HEK293T (cell line): ENCODE results near the gene MKRN1.

Experiments used
- CTCF ChIA-PET: fragments of 350-600 bp; formaldehyde crosslinking; extraction: SDS; loops from one replicate; lab custom pipeline; 2021; ENCODE audit warnings: antibody characterized with exemption, inconsistent platforms; lab: Yijun Ruan, JAX
- POLR2A ChIA-PET: fragments of 350-600 bp; formaldehyde crosslinking; extraction: SDS; loops from one replicate; lab custom pipeline; 2020; ENCODE audit warnings: antibody characterized with exemption, inconsistent platforms; lab: Yijun Ruan, JAX
- DNase-seq: peaks from one replicate; pipeline ENCODE4 v3.0.0; 2012; ENCODE audit warnings: mixed read lengths; ENCODE audit errors: extremely low spot score
- ARNT ChIP-seq: fragments of 450-650 bp; IDR thresholded peaks from 2 replicates; pipeline ENCODE4 v1.6.1; 2017; ENCODE audit warnings: mild to moderate bottlenecking
- BHLHE40 ChIP-seq: fragments of 450-650 bp; IDR thresholded peaks from 2 replicates; pipeline ENCODE4 v1.6.1; 2016; ENCODE audit warnings: mild to moderate bottlenecking, moderate library complexity, borderline replicate concordance
- CTBP1 ChIP-seq: fragments of 450-650 bp; IDR thresholded peaks from 2 replicates; pipeline ENCODE4 v1.6.1; 2016; ENCODE audit warnings: borderline replicate concordance
- ELF4 ChIP-seq: fragments of 450-650 bp; IDR thresholded peaks from 2 replicates; pipeline ENCODE4 v1.6.1; 2017; ENCODE audit warnings: antibody characterized with exemption
- FOXA1 ChIP-seq: fragments of 450-650 bp; IDR thresholded peaks from 2 replicates; pipeline ENCODE4 v1.6.1; 2016; ENCODE audit warnings: mild to moderate bottlenecking
- FOXK2 ChIP-seq: fragments of 450-650 bp; IDR thresholded peaks from 2 replicates; pipeline ENCODE4 v1.6.1; 2016; ENCODE audit warnings: mild to moderate bottlenecking
- FOXM1 ChIP-seq: fragments of 450-650 bp; IDR thresholded peaks from 2 replicates; pipeline ENCODE4 v1.6.1; 2017; ENCODE audit warnings: mild to moderate bottlenecking, borderline replicate concordance
- HDGF ChIP-seq: fragments of 450-650 bp; IDR thresholded peaks from 2 replicates; pipeline ENCODE4 v1.6.1; 2017; ENCODE audit warnings: antibody characterized with exemption, borderline replicate concordance
- L3MBTL2 ChIP-seq: fragments of 450-650 bp; conservative IDR thresholded peaks from 2 replicates; pipeline ENCODE4 v1.6.1; 2016; ENCODE audit warnings: mild to moderate bottlenecking
- LEF1 ChIP-seq: fragments of 450-650 bp; IDR thresholded peaks from 2 replicates; pipeline ENCODE4 v1.6.1; 2017; ENCODE audit warnings: mild to moderate bottlenecking, borderline replicate concordance
- NFRKB ChIP-seq: fragments of 450-650 bp; IDR thresholded peaks from 2 replicates; pipeline ENCODE4 v1.6.1; 2016; ENCODE audit warnings: mild to moderate bottlenecking, moderate library complexity
- PKNOX1 ChIP-seq: fragments of 450-650 bp; IDR thresholded peaks from 2 replicates; pipeline ENCODE4 v1.6.1; 2016
- SP1 ChIP-seq: fragments of 450-650 bp; IDR thresholded peaks from 2 replicates; pipeline ENCODE4 v1.6.1; 2017
- SUZ12 ChIP-seq: fragments of 450-650 bp; IDR thresholded peaks from 2 replicates; pipeline ENCODE4 v1.6.1; 2016; ENCODE audit warnings: mild to moderate bottlenecking
- TARDBP ChIP-seq: fragments of 450-650 bp; IDR thresholded peaks from 2 replicates; pipeline ENCODE4 v1.6.1; 2016
- ZNF384 ChIP-seq: fragments of 450-650 bp; IDR thresholded peaks from 2 replicates; pipeline ENCODE4 v1.6.1; 2016

The MKRN1 gene

GRCh38 chr7:140446467-140446866 lies 32.8 kb downstream of the MKRN1 start:
- ChIA-PET CTCF (interaction anchor here (0.9 kb wide), 1 partner anchor 16 kb away, joined by 3 read pairs; no protein-coding TSS in a partner anchor), POLR2A (interaction anchor here (0.6 kb wide), 1 partner anchor 8 kb away, joined by 3 read pairs; no protein-coding TSS in a partner anchor)

GRCh38 chr7:140441519-140441918 lies 37.8 kb downstream of the MKRN1 start:
- ChIA-PET CTCF (no interaction called here), POLR2A (no interaction called here)
- no peak for TF ChIP-seq CTBP1
- no peak for TF ChIP-seq BHLHE40
- TF ChIP-seq ZNF384: no peak
- TF ChIP-seq LEF1: no peak
- TF ChIP-seq FOXM1: no peak
- no peak for DNase-seq

More at GRCh38 chr7:140446467-140446866, 32.8 kb downstream of the MKRN1 start:
- no peak for DNase-seq
- TF ChIP-seq TARDBP (no peak), ZNF384 (no peak), LEF1 (no peak), HDGF (no peak), ELF4 (no peak), BHLHE40 (no peak), SP1 (no peak), L3MBTL2 (no peak), FOXA1 (no peak), CTBP1 (no peak), PKNOX1 (no peak), NFRKB (no peak), SUZ12 (no peak), FOXM1 (no peak), FOXK2 (no peak), ARNT (no peak)

GRCh38 chr7:140440593-140440992 lies 38.7 kb downstream of the MKRN1 start:
- ChIA-PET POLR2A (interaction anchor here (1.1 kb wide), 1 partner anchor 22 kb away, joined by 3 read pairs; no protein-coding TSS in a partner anchor), CTCF (interaction anchor here (0.7 kb wide), 1 partner anchor 793 kb away, joined by 4 read pairs; no protein-coding TSS in a partner anchor)
- TF ChIP-seq ELF4: no peak
- no peak for TF ChIP-seq LEF1
- no peak for TF ChIP-seq L3MBTL2
- TF ChIP-seq TARDBP: no peak
- TF ChIP-seq SP1: no peak
- no peak for TF ChIP-seq FOXM1
- TF ChIP-seq ARNT: no peak
- no peak for TF ChIP-seq PKNOX1
- TF ChIP-seq BHLHE40: no peak
- no peak for TF ChIP-seq NFRKB
- no peak for TF ChIP-seq FOXK2
- TF ChIP-seq CTBP1: no peak
- DNase-seq: no peak

- TF ChIP-seq FOXM1 (no peak), L3MBTL2 (no peak), NFRKB (no peak), HDGF (no peak)
- CTCF ChIA-PET: no interaction called here
- POLR2A ChIA-PET: no interaction called here
- no peak for DNase-seq
Observed at GRCh38 chr7:140439359-140439758, 39.9 kb downstream of the MKRN1 start.

GRCh38 chr7:140435252-140435895 lies 43.9 kb downstream of the MKRN1 start:
- DNase-seq: no peak
- ChIA-PET POLR2A (no interaction called here), CTCF (no interaction called here)
- no peak for TF ChIP-seq HDGF
- TF ChIP-seq PKNOX1: no peak
- TF ChIP-seq FOXM1: no peak
- TF ChIP-seq ZNF384: no peak
- TF ChIP-seq LEF1: no peak
- TF ChIP-seq FOXA1: no peak
- TF ChIP-seq BHLHE40: no peak
- no peak for TF ChIP-seq ARNT
- TF ChIP-seq SP1: no peak
- TF ChIP-seq TARDBP: no peak
- TF ChIP-seq L3MBTL2: no peak
- TF ChIP-seq FOXK2: no peak
- TF ChIP-seq SUZ12: no peak
- no peak for TF ChIP-seq NFRKB
- TF ChIP-seq ELF4: no peak
- TF ChIP-seq CTBP1: no peak

GRCh38 chr7:140433396-140433795 lies 45.9 kb downstream of the MKRN1 start:
- ChIA-PET POLR2A (no interaction called here), CTCF (interaction anchor here (1.4 kb wide), 1 partner anchor 10 kb away, joined by 5 read pairs; no protein-coding TSS in a partner anchor)
- no peak for TF ChIP-seq FOXM1
- TF ChIP-seq ZNF384: no peak
- TF ChIP-seq SP1: no peak
- no peak for TF ChIP-seq TARDBP
- DNase-seq: no peak
